Measurements from ENCODE around the gene MAP2K6.

The MAP2K6 gene

DNA sequence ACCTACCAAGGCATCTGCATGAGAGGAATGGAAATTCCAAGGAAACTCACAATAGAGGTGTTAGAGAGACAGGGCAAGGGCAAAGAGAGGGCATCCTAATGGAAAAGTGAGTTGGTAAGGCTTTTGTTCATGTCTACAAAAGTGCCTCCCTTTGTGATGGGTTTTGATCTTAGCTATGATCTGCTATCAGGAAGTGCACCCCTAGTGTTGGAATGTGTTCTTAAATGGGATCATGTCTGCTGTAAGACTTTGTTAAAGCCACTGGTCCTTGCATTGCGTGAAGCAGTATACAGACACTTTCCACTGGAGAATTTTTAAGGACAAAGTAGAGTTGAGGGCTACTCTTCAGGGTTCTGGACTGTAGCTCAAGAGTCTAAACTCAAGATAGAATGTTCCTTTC, 92.0 kb downstream of the MAP2K6 start:
- TF ChIP-seq, protein P1, sequence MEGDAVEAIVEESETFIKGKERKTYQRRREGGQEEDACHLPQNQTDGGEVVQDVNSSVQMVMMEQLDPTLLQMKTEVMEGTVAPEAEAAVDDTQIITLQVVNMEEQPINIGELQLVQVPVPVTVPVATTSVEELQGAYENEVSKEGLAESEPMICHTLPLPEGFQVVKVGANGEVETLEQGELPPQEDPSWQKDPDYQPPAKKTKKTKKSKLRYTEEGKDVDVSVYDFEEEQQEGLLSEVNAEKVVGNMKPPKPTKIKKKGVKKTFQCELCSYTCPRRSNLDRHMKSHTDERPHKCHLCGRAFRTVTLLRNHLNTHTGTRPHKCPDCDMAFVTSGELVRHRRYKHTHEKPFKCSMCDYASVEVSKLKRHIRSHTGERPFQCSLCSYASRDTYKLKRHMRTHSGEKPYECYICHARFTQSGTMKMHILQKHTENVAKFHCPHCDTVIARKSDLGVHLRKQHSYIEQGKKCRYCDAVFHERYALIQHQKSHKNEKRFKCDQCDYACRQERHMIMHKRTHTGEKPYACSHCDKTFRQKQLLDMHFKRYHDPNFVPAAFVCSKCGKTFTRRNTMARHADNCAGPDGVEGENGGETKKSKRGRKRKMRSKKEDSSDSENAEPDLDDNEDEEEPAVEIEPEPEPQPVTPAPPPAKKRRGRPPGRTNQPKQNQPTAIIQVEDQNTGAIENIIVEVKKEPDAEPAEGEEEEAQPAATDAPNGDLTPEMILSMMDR (IDR thresholded peaks at IDR 0.05; ENCODE audit: insufficient read depth, low read length, poor library complexity, severe bottlenecking) = peak; percentile 17
- Histone ChIP-seq H3K36me3 (ENCODE audit: control insufficient read depth, insufficient read depth, low read length) (no peaks in the 10 kb centered on the region), H3K27me3 (replicated peaks; ENCODE audit: control insufficient read depth, insufficient read depth, low read length) (no peaks in the 10 kb centered on the region), H3K4me3 (replicated peaks; ENCODE audit: low read depth, low read length) (no peak overlapping the region)
- DNase-seq (ENCODE audit: extremely low read depth, insufficient read length) = no peak

DNA sequence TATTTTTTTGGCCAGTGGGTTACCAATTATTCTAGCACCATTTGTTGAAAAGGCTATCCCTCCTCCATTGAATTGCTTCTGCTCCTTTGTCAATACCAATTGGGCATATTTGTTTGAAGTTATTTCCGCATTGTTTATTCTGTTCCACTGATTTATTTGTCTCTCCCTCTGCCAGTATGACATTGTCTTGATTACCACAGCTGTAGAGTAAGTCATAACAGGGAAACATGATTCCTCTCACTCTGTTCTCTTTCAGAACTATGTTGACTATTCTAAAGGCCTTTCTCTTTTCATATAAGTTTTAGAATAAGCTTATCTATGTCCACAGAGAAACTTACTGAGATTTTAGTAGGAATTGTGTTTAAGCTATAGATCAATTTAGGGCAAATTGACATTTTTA, 94.3 kb downstream of the MAP2K6 start:
- Histone ChIP-seq H3K27me3 (replicated peaks; ENCODE audit: control insufficient read depth, insufficient read depth, low read length) (no peaks in the 10 kb centered on the region), H3K36me3 (ENCODE audit: control insufficient read depth, insufficient read depth, low read length) (no peaks in the 10 kb centered on the region), H3K4me3 (replicated peaks; ENCODE audit: low read depth, low read length) (no peak overlapping the region)
- DNase-seq (ENCODE audit: extremely low read depth, insufficient read length) = no peak
- TF ChIP-seq, protein P1 (IDR thresholded peaks at IDR 0.05; ENCODE audit: insufficient read depth, low read length, poor library complexity, severe bottlenecking) = no peak

DNA sequence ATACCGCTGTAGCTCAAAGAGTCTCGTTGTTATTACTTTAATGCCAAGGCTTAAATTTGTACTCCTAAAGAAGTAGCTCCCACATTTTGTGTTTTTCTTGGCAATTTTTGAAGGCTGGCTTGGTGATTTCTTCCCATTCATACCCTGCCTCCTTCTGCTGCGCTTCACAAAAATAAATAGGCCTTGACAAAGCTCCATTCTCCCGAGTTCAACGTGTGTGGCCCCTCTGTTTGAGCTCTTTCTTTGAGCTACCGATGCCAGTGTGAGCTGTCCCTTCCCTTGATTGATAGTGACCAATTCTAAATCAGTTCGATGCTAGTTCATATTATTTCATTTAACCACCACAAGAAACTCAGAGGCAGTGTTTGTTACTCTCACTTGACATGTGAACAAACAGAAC, 96.8 kb downstream of the MAP2K6 start:
- no peak for DNase-seq (ENCODE audit: extremely low read depth, insufficient read length)
- Histone ChIP-seq H3K36me3 (ENCODE audit: control insufficient read depth, insufficient read depth, low read length) (no peaks in the 10 kb centered on the region), H3K27me3 (replicated peaks; ENCODE audit: control insufficient read depth, insufficient read depth, low read length) (no peaks in the 10 kb centered on the region)

DNA sequence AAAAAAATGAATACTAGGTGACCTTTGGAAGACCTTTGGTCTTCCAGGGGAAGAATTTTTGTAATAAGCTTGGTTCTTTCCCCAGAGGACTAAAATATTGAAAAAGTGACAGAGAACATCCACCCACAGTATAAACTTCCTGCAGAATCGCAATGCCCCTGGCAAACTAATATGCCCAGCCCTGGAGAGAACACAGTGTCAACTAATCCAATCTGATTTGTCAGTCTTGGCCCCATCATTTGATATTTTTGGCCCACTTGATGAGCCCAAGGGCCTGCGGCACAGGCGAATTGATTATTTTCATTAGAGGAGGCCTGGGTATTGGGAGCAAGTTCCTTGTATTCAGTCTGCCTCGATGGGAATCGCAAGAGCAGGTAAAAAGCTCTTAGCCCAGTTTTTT, 98.4 kb downstream of the MAP2K6 start:
- DNase-seq (ENCODE audit: extremely low read depth, insufficient read length) = no peak
- H3K4me3 ChIP-seq (replicated peaks; ENCODE audit: low read depth, low read length) = no peak overlapping the region
- no peaks in the 10 kb centered on the region for H3K27me3 ChIP-seq (replicated peaks; ENCODE audit: control insufficient read depth, insufficient read depth, low read length)
- H3K36me3 ChIP-seq (ENCODE audit: control insufficient read depth, insufficient read depth, low read length) = no peaks in the 10 kb centered on the region
- TF ChIP-seq, protein P1 (IDR thresholded peaks at IDR 0.05; ENCODE audit: insufficient read depth, low read length, poor library complexity, severe bottlenecking) = no peak

More for the DNA sequence above, 96.8 kb downstream of the MAP2K6 start:
- TF ChIP-seq, protein P1 (IDR thresholded peaks at IDR 0.05; ENCODE audit: insufficient read depth, low read length, poor library complexity, severe bottlenecking) = no peak
- H3K4me3 ChIP-seq (replicated peaks; ENCODE audit: low read depth, low read length) = no peak overlapping the region

DNA sequence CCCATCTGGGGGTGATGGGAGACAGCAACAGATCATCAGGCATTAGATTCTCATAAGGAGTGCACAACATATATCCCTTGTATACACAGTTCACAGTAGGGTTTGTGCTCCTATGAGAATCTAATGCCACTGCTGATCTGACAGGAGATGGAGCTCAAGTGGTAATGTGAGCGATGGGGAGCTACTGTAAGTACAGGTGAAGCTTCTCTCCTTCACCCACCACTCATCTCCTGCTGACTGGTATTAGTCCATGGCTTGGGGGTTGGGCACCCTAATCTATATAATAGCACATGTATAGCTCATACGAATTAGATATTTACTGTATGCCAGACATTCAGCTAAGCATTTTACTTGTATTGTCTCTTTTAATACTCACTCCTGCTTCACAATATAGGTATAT, 101.7 kb downstream of the MAP2K6 start:
- no peak for DNase-seq (ENCODE audit: extremely low read depth, insufficient read length)
- H3K4me3 ChIP-seq (replicated peaks; ENCODE audit: low read depth, low read length) = no peak overlapping the region
- TF ChIP-seq, protein P1 (IDR thresholded peaks at IDR 0.05; ENCODE audit: insufficient read depth, low read length, poor library complexity, severe bottlenecking) = no peak
- no peaks in the 10 kb centered on the region for H3K27me3 ChIP-seq (replicated peaks; ENCODE audit: control insufficient read depth, insufficient read depth, low read length)
- H3K36me3 ChIP-seq (ENCODE audit: control insufficient read depth, insufficient read depth, low read length) = no peaks in the 10 kb centered on the region

DNA sequence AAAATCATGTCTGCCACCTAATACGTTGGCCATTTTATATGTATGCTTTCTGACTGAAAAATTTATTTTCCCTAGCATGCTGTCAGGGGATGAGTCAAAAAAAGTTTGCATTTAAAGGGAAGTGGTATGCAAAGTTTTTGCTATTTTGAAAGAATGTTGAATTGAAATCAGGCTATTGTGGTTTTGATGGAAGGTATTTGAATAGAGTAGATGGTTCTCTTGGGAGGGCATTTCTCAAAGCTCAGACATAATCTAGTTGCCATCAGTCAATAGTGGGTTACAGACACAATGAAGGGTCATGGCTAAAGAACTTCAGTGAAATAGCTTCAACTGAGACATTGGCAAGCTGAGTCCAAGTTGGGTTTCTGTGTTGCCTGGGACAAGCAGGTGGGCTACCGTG, 102.4 kb downstream of the MAP2K6 start:
- H3K36me3 ChIP-seq (ENCODE audit: control insufficient read depth, insufficient read depth, low read length) = no peaks in the 10 kb centered on the region; the same call in 1 of the 2 replicates
- peak overlapping the region; percentile 38 for H3K4me3 ChIP-seq (replicated peaks; ENCODE audit: low read depth, low read length)
- DNase-seq (ENCODE audit: extremely low read depth, insufficient read length) = peak; percentile 66
- TF ChIP-seq, protein P1 (IDR thresholded peaks at IDR 0.05; ENCODE audit: insufficient read depth, low read length, poor library complexity, severe bottlenecking) = no peak
- no peaks in the 10 kb centered on the region for H3K27me3 ChIP-seq (replicated peaks; ENCODE audit: control insufficient read depth, insufficient read depth, low read length)

Data from GM06990 (cell line).